ENCODE data around the gene CIROP. TPM values are rescaled to one million over a fixed set of nuclear protein-coding genes. Genes with fewer than 3 reads are reported as not detected.
A peak's percentile ranks its signal among the peaks of the same experiment; 100 is the strongest.

Gene CIROP
- total RNA-seq, 4 donors from 2014 or later: 0.19 TPM; not detected in 3

DNA sequence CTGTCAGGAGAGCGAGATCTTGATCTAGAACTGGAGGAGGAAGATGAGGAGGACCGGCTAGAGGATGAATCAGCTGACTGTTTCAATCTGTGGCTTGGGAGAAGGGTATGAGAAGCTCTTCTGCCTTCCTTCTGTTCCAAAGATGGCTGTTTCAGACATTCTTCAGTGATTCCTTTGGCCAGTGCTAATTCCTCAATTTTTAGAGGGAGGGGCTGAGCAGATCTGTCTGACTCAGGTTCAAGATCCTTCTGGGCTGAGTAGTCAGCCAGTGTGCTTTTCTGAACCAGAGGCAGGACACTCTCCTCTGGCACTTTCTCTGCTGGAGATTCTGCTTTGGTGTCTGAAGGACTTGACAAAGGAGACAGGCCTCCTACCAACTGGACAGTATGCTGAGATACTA, 25.1 kb downstream of the CIROP start:
- TF ChIP-seq EP300 (IDR thresholded peaks at IDR 0.05) (no peak), POLR2AphosphoS5 (IDR thresholded peaks at IDR 0.05) (no peak), POLR2A (IDR thresholded peaks at IDR 0.05; ENCODE audit: low read depth) (no peak)
- TF ChIP-seq, protein P1, sequence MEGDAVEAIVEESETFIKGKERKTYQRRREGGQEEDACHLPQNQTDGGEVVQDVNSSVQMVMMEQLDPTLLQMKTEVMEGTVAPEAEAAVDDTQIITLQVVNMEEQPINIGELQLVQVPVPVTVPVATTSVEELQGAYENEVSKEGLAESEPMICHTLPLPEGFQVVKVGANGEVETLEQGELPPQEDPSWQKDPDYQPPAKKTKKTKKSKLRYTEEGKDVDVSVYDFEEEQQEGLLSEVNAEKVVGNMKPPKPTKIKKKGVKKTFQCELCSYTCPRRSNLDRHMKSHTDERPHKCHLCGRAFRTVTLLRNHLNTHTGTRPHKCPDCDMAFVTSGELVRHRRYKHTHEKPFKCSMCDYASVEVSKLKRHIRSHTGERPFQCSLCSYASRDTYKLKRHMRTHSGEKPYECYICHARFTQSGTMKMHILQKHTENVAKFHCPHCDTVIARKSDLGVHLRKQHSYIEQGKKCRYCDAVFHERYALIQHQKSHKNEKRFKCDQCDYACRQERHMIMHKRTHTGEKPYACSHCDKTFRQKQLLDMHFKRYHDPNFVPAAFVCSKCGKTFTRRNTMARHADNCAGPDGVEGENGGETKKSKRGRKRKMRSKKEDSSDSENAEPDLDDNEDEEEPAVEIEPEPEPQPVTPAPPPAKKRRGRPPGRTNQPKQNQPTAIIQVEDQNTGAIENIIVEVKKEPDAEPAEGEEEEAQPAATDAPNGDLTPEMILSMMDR (IDR thresholded peaks at IDR 0.05): no peak
- H3K27ac ChIP-seq (replicated peaks in 1 of 4): peak overlapping the region; percentile 43 to 64 (median 62)
- H3K4me1 ChIP-seq: peaks cover 14 to 42% (median 36%) of the 10 kb centered on the region in 4 donors
- 83% methylated on average over 2 of the region's 2 CpGs for WGBS
- H3K27me3 ChIP-seq: no peaks in the 10 kb centered on the region
- peaks cover 89 to 100% (median 98%) of the 10 kb centered on the region in 4 donors for H3K36me3 ChIP-seq
- intact Hi-C loops (cut with DNase I): no loop called here
- no peaks in the 10 kb centered on the region for H3K9me3 ChIP-seq
- DNase-seq (ENCODE audit: extremely low spot score): no peak
- H3K4me3 ChIP-seq: no peak overlapping the region

DNA sequence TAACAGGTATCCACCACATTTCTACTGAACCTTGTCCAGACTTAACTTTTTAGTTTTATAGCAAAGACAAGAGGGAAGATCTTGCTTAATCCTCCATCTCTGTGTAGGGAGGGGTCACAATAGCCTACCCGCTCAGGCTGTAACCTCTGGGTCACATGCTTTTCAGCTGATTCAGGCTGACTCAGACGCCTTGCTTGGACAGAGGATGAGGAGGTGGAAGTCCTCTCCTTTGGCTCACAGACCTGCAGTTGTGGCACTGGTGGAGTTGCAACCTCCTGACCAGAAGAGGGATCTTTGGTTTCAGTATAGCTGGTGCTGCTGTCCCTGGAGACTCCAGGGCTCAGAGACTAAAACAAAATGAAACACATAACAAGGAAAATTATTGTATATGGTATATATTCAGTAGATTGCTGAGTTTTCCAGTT, 26.1 kb downstream of the CIROP start:
- Histone ChIP-seq H3K27ac (replicated peaks in 1 of 4) (peak overlapping the region; percentile 58 to 64 (median 62)), H3K4me3 (no peak overlapping the region), H3K36me3 (peaks cover 90 to 100% (median 99%) of the 10 kb centered on the region in 4 donors), H3K4me1 (peaks cover 14 to 42% (median 36%) of the 10 kb centered on the region in 4 donors), H3K9me3 (no peaks in the 10 kb centered on the region), H3K27me3 (no peaks in the 10 kb centered on the region)
- TF ChIP-seq EP300 (IDR thresholded peaks at IDR 0.05) (no peak), POLR2AphosphoS5 (IDR thresholded peaks at IDR 0.05) (peak; percentile 69 to 79)
- TF ChIP-seq, protein P1 (IDR thresholded peaks at IDR 0.05): no peak
- intact Hi-C loops (cut with DNase I): no loop called here
- DNase-seq (ENCODE audit: extremely low spot score): no peak
- WGBS: 9% methylated on average over 2 of the region's 2 CpGs

DNA sequence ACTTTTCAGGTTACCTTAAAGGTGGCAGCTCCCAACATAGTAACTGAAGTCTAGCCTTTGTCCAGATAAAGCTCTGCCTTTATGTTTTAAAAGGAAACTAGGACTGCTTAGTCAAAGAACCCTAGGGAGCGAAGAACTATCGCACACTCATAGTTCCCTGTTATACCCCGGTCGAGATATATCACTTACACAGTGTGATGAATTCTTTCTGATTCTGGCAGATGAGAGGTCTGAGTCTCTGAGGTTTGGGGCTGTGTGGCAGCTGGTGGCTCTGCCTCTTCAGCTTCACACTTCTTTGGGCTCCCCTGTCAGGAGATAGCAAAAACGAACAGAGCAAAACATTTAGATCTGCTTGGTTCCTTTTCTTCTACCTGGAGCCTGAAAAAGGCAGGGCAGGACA, 26.8 kb downstream of the CIROP start:
- H3K27ac ChIP-seq (replicated peaks in 1 of 4): peak overlapping the region; percentile 58 to 64 (median 62)
- TF ChIP-seq POLR2AphosphoS5 (IDR thresholded peaks at IDR 0.05): no peak
- no peak for TF ChIP-seq EP300 (IDR thresholded peaks at IDR 0.05)
- TF ChIP-seq, protein P1 (IDR thresholded peaks at IDR 0.05): no peak
- TF ChIP-seq POLR2A (IDR thresholded peaks at IDR 0.05; ENCODE audit: low read depth): no peak
- H3K27me3 ChIP-seq: no peaks in the 10 kb centered on the region
- 76% methylated on average over 5 of the region's 5 CpGs for WGBS
- intact Hi-C loops (cut with DNase I): no loop called here
- no peak for DNase-seq (ENCODE audit: extremely low spot score)
- peaks cover 17 to 47% (median 38%) of the 10 kb centered on the region in 4 donors for H3K4me1 ChIP-seq
- peaks cover 88 to 100% (median 99%) of the 10 kb centered on the region in 4 donors for H3K36me3 ChIP-seq
- no peaks in the 10 kb centered on the region for H3K9me3 ChIP-seq
- H3K4me3 ChIP-seq: no peak overlapping the region

DNA sequence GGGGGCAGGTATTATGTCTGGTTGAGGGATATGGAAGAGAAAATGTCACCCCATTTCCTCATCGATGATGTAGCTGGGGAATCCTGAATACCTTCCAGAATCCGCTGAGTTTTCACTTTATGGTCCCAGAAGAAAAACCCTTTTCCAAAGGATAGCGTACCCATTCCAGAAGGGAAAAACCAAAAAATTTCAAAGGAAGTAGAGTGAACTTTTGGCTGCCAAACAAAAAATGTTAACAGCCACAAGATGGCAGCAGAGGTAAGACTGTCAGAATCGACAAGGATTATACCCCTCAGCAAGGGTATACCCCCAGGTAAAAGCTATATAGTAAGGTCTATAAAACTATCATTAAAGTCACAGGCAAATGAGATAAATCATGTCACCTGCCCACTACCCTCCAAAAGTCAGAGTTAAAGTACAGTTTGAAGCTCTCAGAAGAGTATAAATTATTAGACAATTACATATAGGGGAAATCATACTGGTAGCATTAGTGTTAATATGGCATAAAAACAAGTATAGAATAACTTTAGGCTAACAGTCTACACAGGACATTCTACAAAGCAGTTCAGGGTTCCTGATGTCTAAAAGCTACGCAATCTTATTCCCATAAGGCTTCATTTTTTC, 27.9 kb downstream of the CIROP start:
- Histone ChIP-seq H3K27ac (replicated peaks in 1 of 4) (peak overlapping the region in 3 of 4 donors; percentile 20 to 63 (median 32)), H3K9me3 (no peaks in the 10 kb centered on the region), H3K4me3 (no peak overlapping the region), H3K36me3 (peaks cover 81 to 97% (median 95%) of the 10 kb centered on the region in 4 donors), H3K27me3 (no peaks in the 10 kb centered on the region), H3K4me1 (peaks cover 28 to 58% (median 48%) of the 10 kb centered on the region in 4 donors)
- WGBS: 62% methylated on average over 5 of the region's 5 CpGs
- intact Hi-C loops (cut with DNase I): no loop called here
- TF ChIP-seq EP300 (IDR thresholded peaks at IDR 0.05): no peak
- TF ChIP-seq, protein P1 (IDR thresholded peaks at IDR 0.05): peak; percentile 39 to 62 (median 49)
- no peak for DNase-seq (ENCODE audit: extremely low spot score)

DNA sequence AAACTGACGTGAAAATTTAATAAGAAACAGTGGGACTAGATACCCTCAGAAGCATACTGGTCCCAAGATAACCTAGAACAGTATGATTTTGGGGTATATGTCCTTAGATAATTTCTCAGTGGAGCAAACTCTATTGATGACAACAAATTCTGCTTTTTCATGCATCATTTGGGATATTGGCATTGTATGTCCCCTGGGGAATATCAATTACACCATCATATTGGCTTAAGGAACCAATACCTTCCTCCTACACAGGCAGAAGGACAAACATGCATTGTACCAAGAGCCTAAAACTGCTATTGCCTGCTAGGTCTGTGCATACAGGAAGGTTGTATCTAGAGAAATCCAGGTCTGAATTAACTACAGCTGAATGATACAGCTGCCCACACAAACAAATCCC, 29.9 kb downstream of the CIROP start:
- TF ChIP-seq POLR2AphosphoS5 (IDR thresholded peaks at IDR 0.05): no peak
- no peak for TF ChIP-seq EP300 (IDR thresholded peaks at IDR 0.05)
- TF ChIP-seq POLR2A (IDR thresholded peaks at IDR 0.05; ENCODE audit: low read depth): no peak
- TF ChIP-seq, protein P1 (IDR thresholded peaks at IDR 0.05): no peak

More for the DNA sequence above, 29.9 kb downstream of the CIROP start:
- H3K27ac ChIP-seq (replicated peaks in 1 of 4): no peak overlapping the region
- H3K27me3 ChIP-seq: no peaks in the 10 kb centered on the region
- intact Hi-C loops (cut with DNase I): no loop called here
- H3K9me3 ChIP-seq: no peaks in the 10 kb centered on the region
- peaks cover 61 to 77% (median 75%) of the 10 kb centered on the region in 4 donors for H3K36me3 ChIP-seq
- H3K4me1 ChIP-seq: peaks cover 43 to 75% (median 66%) of the 10 kb centered on the region in 4 donors
- DNase-seq (ENCODE audit: extremely low spot score): no peak
- 96% methylated on average over 1 of the region's 1 CpG for WGBS
- no peak overlapping the region for H3K4me3 ChIP-seq
